ENCODE results near the gene PLEKHN1.

Gene PLEKHN1

GRCh38 chr1:960363-961131 is 5.7 kb upstream of the PLEKHN1 start, which contains the start of gene KLHL17:
Gene KLHL17, plus strand, starts transcription at chr1:960584. Its CDS starts 110 bp downstream, at chr1:960694.
- Histone ChIP-seq H3K4me1 (no peaks in the 10 kb centered on the region), H3K9ac (no peak within 1 kb of the TSS)

DNA sequence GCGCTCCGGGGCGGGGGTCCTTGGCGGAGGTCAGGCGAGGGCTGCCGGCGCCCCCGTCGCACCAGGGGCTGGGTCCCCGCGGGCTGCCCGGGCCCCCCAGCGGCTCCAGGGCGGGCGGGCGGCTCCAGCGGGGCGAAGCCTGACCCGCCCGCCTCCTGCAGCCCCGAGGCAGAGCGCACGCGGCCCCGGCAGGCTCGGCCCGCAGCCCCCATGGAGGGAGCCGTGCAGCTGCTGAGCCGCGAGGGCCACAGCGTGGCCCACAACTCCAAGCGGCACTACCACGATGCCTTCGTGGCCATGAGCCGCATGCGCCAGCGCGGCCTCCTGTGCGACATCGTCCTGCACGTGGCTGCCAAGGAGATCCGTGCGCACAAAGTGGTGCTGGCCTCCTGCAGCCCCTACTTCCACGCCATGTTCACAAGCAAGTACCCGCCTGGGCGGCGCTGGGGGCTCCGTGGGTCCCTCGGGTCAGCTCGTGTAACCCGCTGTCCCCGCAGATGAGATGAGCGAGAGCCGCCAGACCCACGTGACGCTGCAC is 5.1 kb upstream of the PLEKHN1 start:
- Histone ChIP-seq H3K27me3 (ENCODE audit: control insufficient read depth, insufficient read depth, low read length) (no peaks in the 10 kb centered on the region), H3K79me2 (no peaks in the 10 kb centered on the region), H3K4me3 (ENCODE audit: low read depth, low read length) (peak overlapping the region; percentile 11), H2AFZ (no peak overlapping the region), H3K4me1 (no peaks in the 10 kb centered on the region), H3K9ac (no peak overlapping the region), H3K36me3 (ENCODE audit: control insufficient read depth, insufficient read depth, low read length) (no peaks in the 10 kb centered on the region), H3K4me2 (ENCODE audit: low read length) (peak overlapping the region; percentile 68), H3K27ac (no peak overlapping the region), H3K9me3 (ENCODE audit: control insufficient read depth, low read length) (no peaks in the 10 kb centered on the region)
- TF ChIP-seq, protein P1, sequence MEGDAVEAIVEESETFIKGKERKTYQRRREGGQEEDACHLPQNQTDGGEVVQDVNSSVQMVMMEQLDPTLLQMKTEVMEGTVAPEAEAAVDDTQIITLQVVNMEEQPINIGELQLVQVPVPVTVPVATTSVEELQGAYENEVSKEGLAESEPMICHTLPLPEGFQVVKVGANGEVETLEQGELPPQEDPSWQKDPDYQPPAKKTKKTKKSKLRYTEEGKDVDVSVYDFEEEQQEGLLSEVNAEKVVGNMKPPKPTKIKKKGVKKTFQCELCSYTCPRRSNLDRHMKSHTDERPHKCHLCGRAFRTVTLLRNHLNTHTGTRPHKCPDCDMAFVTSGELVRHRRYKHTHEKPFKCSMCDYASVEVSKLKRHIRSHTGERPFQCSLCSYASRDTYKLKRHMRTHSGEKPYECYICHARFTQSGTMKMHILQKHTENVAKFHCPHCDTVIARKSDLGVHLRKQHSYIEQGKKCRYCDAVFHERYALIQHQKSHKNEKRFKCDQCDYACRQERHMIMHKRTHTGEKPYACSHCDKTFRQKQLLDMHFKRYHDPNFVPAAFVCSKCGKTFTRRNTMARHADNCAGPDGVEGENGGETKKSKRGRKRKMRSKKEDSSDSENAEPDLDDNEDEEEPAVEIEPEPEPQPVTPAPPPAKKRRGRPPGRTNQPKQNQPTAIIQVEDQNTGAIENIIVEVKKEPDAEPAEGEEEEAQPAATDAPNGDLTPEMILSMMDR (IDR thresholded peaks at IDR 0.05), result no peak

More at GRCh38 chr1:960363-961131, 5.7 kb upstream of the PLEKHN1 start, which contains the start of gene KLHL17:
- Histone ChIP-seq H3K9me3 (ENCODE audit: control insufficient read depth, low read length) (no peaks in the 10 kb centered on the region), H3K4me3 (ENCODE audit: low read depth, low read length) (peak within 1 kb of the TSS; percentile 37), H3K79me2 (no peaks in the 10 kb centered on the region), H3K36me3 (ENCODE audit: control insufficient read depth, insufficient read depth, low read length) (no peaks in the 10 kb centered on the region), H3K4me2 (ENCODE audit: low read length) (peak within 1 kb of the TSS; percentile 99), H3K27ac (no peak within 1 kb of the TSS), H3K27me3 (ENCODE audit: control insufficient read depth, insufficient read depth, low read length) (no peaks in the 10 kb centered on the region), H2AFZ (peak within 1 kb of the TSS; percentile 56)
- TF ChIP-seq, protein P1 (IDR thresholded peaks at IDR 0.05), result no peak

DNA sequence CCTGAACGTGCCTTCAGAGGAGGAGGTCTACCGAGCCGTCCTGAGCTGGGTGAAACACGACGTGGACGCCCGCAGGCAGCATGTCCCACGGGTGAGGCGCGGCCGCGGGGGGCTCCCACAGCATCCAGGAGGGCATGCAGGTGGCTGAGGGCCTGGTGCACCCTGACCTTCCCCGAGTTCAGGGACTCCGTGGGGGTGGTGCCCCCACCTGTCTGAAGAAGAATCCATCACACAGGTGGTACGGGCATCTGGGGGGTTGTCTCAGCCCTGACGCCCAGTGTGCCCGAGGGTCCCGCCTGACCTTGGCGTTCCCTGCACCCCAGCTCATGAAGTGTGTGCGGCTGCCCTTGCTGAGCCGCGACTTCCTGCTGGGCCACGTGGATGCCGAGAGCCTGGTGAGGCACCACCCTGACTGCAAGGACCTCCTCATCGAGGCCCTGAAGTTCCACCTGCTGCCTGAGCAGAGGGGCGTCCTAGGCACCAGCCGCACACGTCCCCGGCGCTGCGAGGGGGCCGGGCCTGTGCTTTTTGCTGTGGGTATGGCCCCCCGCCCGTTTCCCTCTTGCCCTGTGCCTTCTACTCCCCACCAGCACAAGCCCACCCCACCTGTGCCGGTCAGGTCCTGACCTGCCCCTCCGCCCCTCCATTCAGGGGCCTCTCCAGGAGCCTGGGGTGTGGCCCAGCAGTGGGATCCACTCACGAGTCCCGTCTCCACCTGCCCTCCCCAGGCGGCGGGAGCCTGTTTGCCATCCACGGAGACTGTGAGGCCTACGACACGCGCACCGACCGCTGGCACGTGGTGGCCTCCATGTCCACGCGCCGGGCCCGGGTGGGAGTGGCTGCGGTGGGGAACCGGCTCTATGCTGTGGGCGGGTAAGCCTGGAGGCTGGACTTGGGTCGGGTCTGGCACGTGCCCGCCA is 3.6 kb upstream of the PLEKHN1 start:
- Histone ChIP-seq H3K36me3 (ENCODE audit: control insufficient read depth, insufficient read depth, low read length) (no peaks in the 10 kb centered on the region), H3K27me3 (ENCODE audit: control insufficient read depth, insufficient read depth, low read length) (no peaks in the 10 kb centered on the region), H3K4me1 (no peaks in the 10 kb centered on the region), H3K9ac (no peak overlapping the region), H3K9me3 (ENCODE audit: control insufficient read depth, low read length) (no peaks in the 10 kb centered on the region), H3K27ac (no peak overlapping the region), H3K4me3 (ENCODE audit: low read depth, low read length) (no peak overlapping the region), H3K4me2 (ENCODE audit: low read length) (no peak overlapping the region), H2AFZ (no peak overlapping the region), H3K79me2 (no peaks in the 10 kb centered on the region)
- TF ChIP-seq, protein P1 (IDR thresholded peaks at IDR 0.05), result no peak

DNA sequence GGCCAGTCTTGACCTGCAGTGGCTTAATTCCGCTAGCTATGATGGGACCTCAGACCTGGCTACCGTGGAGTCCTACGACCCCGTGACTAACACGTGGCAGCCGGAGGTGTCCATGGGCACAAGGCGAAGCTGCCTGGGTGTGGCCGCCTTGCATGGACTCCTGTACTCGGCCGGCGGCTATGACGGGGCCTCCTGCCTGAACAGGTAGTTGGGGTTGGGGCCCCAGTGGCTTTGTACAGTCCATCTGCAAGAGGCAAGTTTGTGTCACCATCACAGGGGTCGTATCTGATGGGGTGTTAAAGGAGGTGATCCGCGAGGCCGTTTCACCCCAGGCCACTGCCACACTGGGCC is 3.0 kb upstream of the PLEKHN1 start:
- H3K9me3 ChIP-seq (ENCODE audit: control insufficient read depth, low read length), result no peaks in the 10 kb centered on the region
- H3K4me3 ChIP-seq (ENCODE audit: low read depth, low read length), result no peak overlapping the region
- H3K79me2 ChIP-seq, result no peaks in the 10 kb centered on the region
- no peaks in the 10 kb centered on the region for H3K4me1 ChIP-seq
- H3K4me2 ChIP-seq (ENCODE audit: low read length), result no peak overlapping the region
- H3K27me3 ChIP-seq (ENCODE audit: control insufficient read depth, insufficient read depth, low read length), result no peaks in the 10 kb centered on the region
- TF ChIP-seq, protein P1 (IDR thresholded peaks at IDR 0.05), result no peak
- no peak overlapping the region for H2AFZ ChIP-seq
- H3K36me3 ChIP-seq (ENCODE audit: control insufficient read depth, insufficient read depth, low read length), result no peaks in the 10 kb centered on the region
- no peak overlapping the region for H3K9ac ChIP-seq
- no peak overlapping the region for H3K27ac ChIP-seq

Measured in parathyroid adenoma (tissue), 2 donors.